Measurements from ENCODE around the gene NEK7. TPM values are rescaled to one million over a fixed set of nuclear protein-coding genes. Genes with fewer than 3 reads are reported as not detected.
"Not testable (repeated sequence)": the region's sequence is repeated elsewhere in the genome, so short reads cannot be mapped to it uniquely, and the experiment has no call there.

The NEK7 gene
- total RNA-seq, 1 experiment from 2014 or later, result 25.2 TPM

DNA sequence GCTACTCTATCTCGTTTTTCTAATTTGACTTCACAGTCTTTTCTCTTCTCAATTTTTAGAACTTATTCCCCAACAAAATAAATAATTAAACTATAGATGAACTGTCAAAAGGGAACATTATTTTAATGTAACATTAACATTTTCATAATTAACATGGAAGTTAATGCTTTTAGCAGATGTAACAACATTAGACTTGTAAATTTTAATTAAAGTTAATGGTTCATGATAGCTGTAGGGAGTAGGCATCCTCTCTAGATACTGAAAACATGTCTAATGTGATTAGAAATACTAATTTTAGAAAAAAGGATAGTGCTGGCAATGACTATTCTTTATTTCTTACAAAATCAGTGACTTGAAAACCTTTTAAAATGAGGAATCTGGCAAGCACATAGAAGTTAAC is 32.1 kb upstream of the NEK7 start:
- no peaks in the 10 kb centered on the region for H3K27me3 ChIP-seq (ENCODE audit: low read length)
- peaks cover 45% of the 10 kb centered on the region for H3K4me1 ChIP-seq (ENCODE audit: insufficient read depth, low read length)
- intact Hi-C loops (cut with micrococcal nuclease), result no loop called here
- TF ChIP-seq EZH2 (IDR thresholded peaks at IDR 0.05; ENCODE audit: low read length, unreplicated experiment), result no peak
- no peak for TF ChIP-seq EZH2phosphoT487 (IDR thresholded peaks at IDR 0.05; ENCODE audit: borderline replicate concordance, low read length)
- TF ChIP-seq CTCF (conservative IDR thresholded peaks at IDR 0.05; ENCODE audit: low read depth, low read length), result no peak
- ChIA-PET POLR2A (ENCODE audit: unreplicated experiment) (no interaction called here), CTCF (no interaction called here)
- H3K4me3 ChIP-seq (ENCODE audit: low read length), result no peak overlapping the region
- DNase-seq (no peak), ATAC-seq (no peak)
- H3F3A ChIP-seq (ENCODE audit: low read length, unreplicated experiment), result peaks cover 3% of the 10 kb centered on the region
- no peaks in the 10 kb centered on the region for H3K36me3 ChIP-seq (ENCODE audit: low read depth, low read length)
- no peak overlapping the region for H2AFZ ChIP-seq (ENCODE audit: low read length)
- H3K9me2 ChIP-seq (replicated peaks; ENCODE audit: low read length), result no peaks in the 10 kb centered on the region
- H3K79me2 ChIP-seq (ENCODE audit: low read length), result no peaks in the 10 kb centered on the region
- H4K20me1 ChIP-seq (ENCODE audit: low read length), result no peaks in the 10 kb centered on the region
- H3K27ac ChIP-seq (ENCODE audit: low read length), result no peak overlapping the region
- no peak overlapping the region for H3K9ac ChIP-seq (ENCODE audit: low read length)
- H3K9me3 ChIP-seq (ENCODE audit: low read length), result no peaks in the 10 kb centered on the region
- no peak overlapping the region for H3K4me2 ChIP-seq (ENCODE audit: low read length)
- BruUV-seq (replicated peaks), result no TSS peak

GRCh38 chr1:198125995-198126735 is 30.6 kb upstream of the NEK7 start:
- H4K20me1 ChIP-seq (ENCODE audit: low read length), result no peaks in the 10 kb centered on the region
- POLR2A ChIA-PET (ENCODE audit: unreplicated experiment), result no interaction called here
- H3K36me3 ChIP-seq (ENCODE audit: low read depth, low read length), result no peaks in the 10 kb centered on the region
- H2AFZ ChIP-seq (ENCODE audit: low read length), result no peak overlapping the region
- no peak overlapping the region for H3K27ac ChIP-seq (ENCODE audit: low read length)
- H3K4me1 ChIP-seq (ENCODE audit: insufficient read depth, low read length), result peaks cover 30% of the 10 kb centered on the region
- BruUV-seq (replicated peaks), result no TSS peak
- no peak overlapping the region for H3K9ac ChIP-seq (ENCODE audit: low read length)
- no peaks in the 10 kb centered on the region for H3K27me3 ChIP-seq (ENCODE audit: low read length)
- no peaks in the 10 kb centered on the region for H3K79me2 ChIP-seq (ENCODE audit: low read length)
- H3F3A ChIP-seq (ENCODE audit: low read length, unreplicated experiment), result no peaks in the 10 kb centered on the region
- H3K4me3 ChIP-seq (ENCODE audit: low read length), result no peak overlapping the region
- DNase-seq, result peak; percentile 69
- intact Hi-C loops (cut with micrococcal nuclease), result no loop called here
- H3K9me2 ChIP-seq (replicated peaks; ENCODE audit: low read length), result no peaks in the 10 kb centered on the region
- peak; percentile 56 for ATAC-seq
- TF ChIP-seq EZH2 (IDR thresholded peaks at IDR 0.05; ENCODE audit: low read length, unreplicated experiment), result no peak
- TF ChIP-seq EZH2phosphoT487 (IDR thresholded peaks at IDR 0.05; ENCODE audit: borderline replicate concordance, low read length), result no peak
- no peak for TF ChIP-seq CTCF (conservative IDR thresholded peaks at IDR 0.05; ENCODE audit: low read depth, low read length)
- no peaks in the 10 kb centered on the region for H3K9me3 ChIP-seq (ENCODE audit: low read length)
- H3K4me2 ChIP-seq (ENCODE audit: low read length), result 0 out of 2 replicates have a peak overlapping the region, but pooled peaks have one; percentile 3
- CTCF ChIA-PET, result no interaction called here

DNA sequence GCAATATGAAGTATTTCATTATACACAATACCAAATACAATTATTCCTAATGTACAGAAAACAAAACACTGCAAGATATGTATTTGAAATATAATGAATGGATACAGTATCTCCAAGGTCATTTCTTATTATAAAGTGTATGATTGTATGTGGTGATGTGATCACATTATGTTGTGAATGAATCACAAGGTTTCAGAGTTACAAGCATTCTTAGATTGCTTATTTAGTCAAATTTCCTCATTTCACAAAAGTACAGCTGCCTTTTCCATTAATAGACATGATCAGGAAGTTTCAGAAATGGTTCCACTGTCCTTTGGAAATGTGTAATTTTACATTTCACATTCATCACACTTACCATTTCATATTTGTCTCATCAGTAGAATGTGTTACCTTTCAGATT is 28.3 kb upstream of the NEK7 start:
- Histone ChIP-seq H3K27ac (ENCODE audit: low read length) (no peak overlapping the region), H3K4me3 (ENCODE audit: low read length) (no peak overlapping the region), H3F3A (ENCODE audit: low read length, unreplicated experiment) (no peaks in the 10 kb centered on the region), H2AFZ (ENCODE audit: low read length) (no peak overlapping the region), H3K4me1 (ENCODE audit: insufficient read depth, low read length) (peaks cover 17% of the 10 kb centered on the region), H3K9me2 (replicated peaks; ENCODE audit: low read length) (no peaks in the 10 kb centered on the region), H3K36me3 (ENCODE audit: low read depth, low read length) (no peaks in the 10 kb centered on the region), H3K9me3 (ENCODE audit: low read length) (no peaks in the 10 kb centered on the region), H3K79me2 (ENCODE audit: low read length) (no peaks in the 10 kb centered on the region), H3K4me2 (ENCODE audit: low read length) (no peak overlapping the region), H4K20me1 (ENCODE audit: low read length) (no peaks in the 10 kb centered on the region), H3K9ac (ENCODE audit: low read length) (no peak overlapping the region), H3K27me3 (ENCODE audit: low read length) (no peaks in the 10 kb centered on the region)
- intact Hi-C loops (cut with micrococcal nuclease), result no loop called here
- DNase-seq, result no peak
- CTCF ChIA-PET, result no interaction called here
- TF ChIP-seq EZH2 (IDR thresholded peaks at IDR 0.05; ENCODE audit: low read length, unreplicated experiment) (no peak), EZH2phosphoT487 (IDR thresholded peaks at IDR 0.05; ENCODE audit: borderline replicate concordance, low read length) (no peak), CTCF (conservative IDR thresholded peaks at IDR 0.05; ENCODE audit: low read depth, low read length) (no peak)
- POLR2A ChIA-PET (ENCODE audit: unreplicated experiment), result no interaction called here
- ATAC-seq, result no peak
- no TSS peak for BruUV-seq (replicated peaks)

DNA sequence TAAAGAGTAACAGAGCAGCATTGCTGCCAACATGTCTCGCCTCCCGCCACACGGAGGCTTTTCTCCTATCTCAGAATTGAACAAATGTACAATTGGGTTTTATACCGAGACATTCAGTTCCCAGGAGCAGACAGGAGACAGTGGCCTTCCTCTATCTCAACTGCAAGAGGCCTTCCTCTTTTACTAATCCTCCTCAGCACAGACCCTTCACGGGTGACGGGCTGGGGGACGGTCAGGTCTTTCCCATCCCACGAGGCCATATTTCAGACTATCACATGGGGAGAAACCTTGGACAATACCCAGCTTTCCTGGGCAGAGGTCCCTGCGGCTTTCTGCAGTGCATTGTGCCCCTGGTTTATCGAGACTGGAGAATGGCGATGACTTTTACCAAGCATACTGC is 26.7 kb upstream of the NEK7 start:
- H3K4me2 ChIP-seq (ENCODE audit: low read length); H3K4me3 ChIP-seq (ENCODE audit: low read length); H3K9me3 ChIP-seq (ENCODE audit: low read length); H3K9me2 ChIP-seq (replicated peaks; ENCODE audit: low read length); BruUV-seq (replicated peaks); H3K79me2 ChIP-seq (ENCODE audit: low read length); H4K20me1 ChIP-seq (ENCODE audit: low read length); H3K27me3 ChIP-seq (ENCODE audit: low read length); H3F3A ChIP-seq (ENCODE audit: low read length, unreplicated experiment); H3K36me3 ChIP-seq (ENCODE audit: low read depth, low read length); DNase-seq; POLR2A ChIA-PET (ENCODE audit: unreplicated experiment); H2AFZ ChIP-seq (ENCODE audit: low read length); H3K27ac ChIP-seq (ENCODE audit: low read length); intact Hi-C loops (cut with micrococcal nuclease); ATAC-seq; CTCF ChIA-PET; H3K9ac ChIP-seq (ENCODE audit: low read length): not testable (repeated sequence)
- peaks cover 16% of the 10 kb centered on the region for H3K4me1 ChIP-seq (ENCODE audit: insufficient read depth, low read length)

Data from PC-3 (cell line).